ENCODE measurements around the gene NQO2.

- no peak for TF ChIP-seq CTCF (IDR thresholded peaks at IDR 0.05)
- TF ChIP-seq USF2 (IDR thresholded peaks at IDR 0.05; ENCODE audit: borderline replicate concordance, low read depth, low read length): no peak
- no peak for TF ChIP-seq USF1 (IDR thresholded peaks at IDR 0.05; ENCODE audit: borderline replicate concordance, low read depth)
- no peak for TF ChIP-seq MXI1 (IDR thresholded peaks at IDR 0.05; ENCODE audit: low read depth, low read length)
- TF ChIP-seq RAD21 (IDR thresholded peaks at IDR 0.05; ENCODE audit: low read length): no peak
- TF ChIP-seq SIN3A (IDR thresholded peaks at IDR 0.05; ENCODE audit: borderline replicate concordance, low read depth, low read length): no peak
- no peak for TF ChIP-seq NFIC (IDR thresholded peaks at IDR 0.05; ENCODE audit: borderline replicate concordance)
- no peak for TF ChIP-seq FOXJ3 (CRISPR knock-in tag; IDR thresholded peaks at IDR 0.05)
- no peak for TF ChIP-seq ZBTB33 (IDR thresholded peaks at IDR 0.05; ENCODE audit: borderline replicate concordance, low read depth)
- TF ChIP-seq MAX (IDR thresholded peaks at IDR 0.05; ENCODE audit: low read depth): no peak
- no peak for TF ChIP-seq TEAD4 (IDR thresholded peaks at IDR 0.05; ENCODE audit: borderline replicate concordance, insufficient read depth)
- TF ChIP-seq ELF1 (IDR thresholded peaks at IDR 0.05): no peak
Measured at GRCh38 chr6:2958331-2958711, 41.4 kb upstream of the NQO2 start.
